Astrocyte (in vitro differentiated cells and primary cell): Measurements from ENCODE around the gene DDN. TPM values are rescaled to one million over a fixed set of nuclear protein-coding genes. Genes with fewer than 3 reads are reported as not detected.

Source experiments
- DNase-seq: peaks from one replicate; pipeline ENCODE4 v3.0.0-alpha.2; 2010; ENCODE audit warnings: low read depth
- FAIRE-seq: peaks from 2 replicates; lab custom pipeline; 2011; peaks lifted over from hg19 to GRCh38; lab: Jason Lieb, UNC
- H2AFZ ChIP-seq: 2 replicates; pipeline ENCODE4 v1.6.0; 2012; ENCODE audit warnings: low read depth, low read length, inconsistent platforms
- H3K27ac ChIP-seq: 2 replicates; pipeline ENCODE4 v1.5.1; 2011; ENCODE audit warnings: low read depth, low read length, inconsistent platforms
- H3K27me3 ChIP-seq: 2 replicates; pipeline ENCODE4 v1.6.0; 2011; ENCODE audit warnings: low read length, inconsistent platforms; ENCODE audit not compliant: insufficient read depth
- H3K36me3 ChIP-seq: 2 replicates; pipeline ENCODE4 v1.5.1; 2011; ENCODE audit warnings: low read length, inconsistent platforms; ENCODE audit not compliant: insufficient read depth
- H3K4me1 ChIP-seq: 2 replicates; pipeline ENCODE4 v1.5.1; 2011; ENCODE audit warnings: low read length, inconsistent platforms; ENCODE audit not compliant: insufficient read depth
- H3K4me2 ChIP-seq: 2 replicates; pipeline ENCODE4 v1.6.0; 2012; ENCODE audit warnings: low read length, inconsistent platforms
- H3K4me3 ChIP-seq: 2 replicates; pipeline ENCODE4 v1.5.1; 2011; ENCODE audit warnings: low read depth, mild to moderate bottlenecking, low read length, inconsistent platforms; ENCODE audit not compliant: insufficient read depth
- H3K79me2 ChIP-seq: 2 replicates; pipeline ENCODE4 v1.6.0; 2012; ENCODE audit warnings: mild to moderate bottlenecking, low read length, inconsistent platforms; ENCODE audit not compliant: insufficient read depth
- H3K9ac ChIP-seq: 2 replicates; pipeline ENCODE4 v1.6.0; 2012; ENCODE audit warnings: mild to moderate bottlenecking, low read length, inconsistent platforms
- H3K9me3 ChIP-seq: 2 replicates; pipeline ENCODE4 v1.5.1; 2012; ENCODE audit warnings: low read depth, mild to moderate bottlenecking, low read length, inconsistent platforms; ENCODE audit not compliant: insufficient read depth
- H4K20me1 ChIP-seq: 2 replicates; pipeline ENCODE4 v1.6.0; 2012; ENCODE audit warnings: low read length, inconsistent platforms; ENCODE audit not compliant: insufficient read depth
- H3K27ac Mint-ChIP-seq: one replicate; pipeline ENCODE4 v1.8.0; 2021; ENCODE audit warnings: mild to moderate bottlenecking, mixed read lengths; ENCODE audit not compliant: unreplicated experiment
- H3K27me3 Mint-ChIP-seq: one replicate; pipeline ENCODE4 v1.8.0; 2021; ENCODE audit warnings: low read depth, mixed read lengths; ENCODE audit not compliant: unreplicated experiment
- H3K36me3 Mint-ChIP-seq: one replicate; pipeline ENCODE4 v1.8.0; 2021; ENCODE audit warnings: low read depth, mixed read lengths; ENCODE audit not compliant: unreplicated experiment
- H3K4me1 Mint-ChIP-seq: one replicate; pipeline ENCODE4 v1.8.0; 2021; ENCODE audit warnings: low read depth, mixed read lengths; ENCODE audit not compliant: unreplicated experiment
- H3K4me3 Mint-ChIP-seq: one replicate; pipeline ENCODE4 v1.8.0; 2021; ENCODE audit warnings: mild to moderate bottlenecking, moderate library complexity, mixed read lengths; ENCODE audit not compliant: unreplicated experiment
- H3K9me3 Mint-ChIP-seq: one replicate; pipeline ENCODE4 v1.8.0; 2021; ENCODE audit warnings: mild to moderate bottlenecking, mixed read lengths; ENCODE audit not compliant: unreplicated experiment
- EZH2 ChIP-seq: IDR thresholded peaks from 2 replicates; pipeline ENCODE4 v1.6.1; 2012; ENCODE audit warnings: mild to moderate bottlenecking, low read length, inconsistent platforms; ENCODE audit not compliant: insufficient read depth
- total RNA-seq: library from RNA; stranded (reverse); gene quantifications from 2 replicates; pipeline ENCODE4 v1.2.1, GENCODE V29; 2021
- TF ChIP-seq, protein P1 (sequence below): IDR thresholded peaks from 2 replicates; pipeline ENCODE4 v1.5.1; 2011; ENCODE audit warnings: low read depth, mild to moderate bottlenecking, inconsistent platforms, low read length, moderate library complexity; ENCODE audit not compliant: insufficient read depth

DDN gene
- total RNA-seq, 1 donor from 2014 or later: 0.50 TPM

DNA sequence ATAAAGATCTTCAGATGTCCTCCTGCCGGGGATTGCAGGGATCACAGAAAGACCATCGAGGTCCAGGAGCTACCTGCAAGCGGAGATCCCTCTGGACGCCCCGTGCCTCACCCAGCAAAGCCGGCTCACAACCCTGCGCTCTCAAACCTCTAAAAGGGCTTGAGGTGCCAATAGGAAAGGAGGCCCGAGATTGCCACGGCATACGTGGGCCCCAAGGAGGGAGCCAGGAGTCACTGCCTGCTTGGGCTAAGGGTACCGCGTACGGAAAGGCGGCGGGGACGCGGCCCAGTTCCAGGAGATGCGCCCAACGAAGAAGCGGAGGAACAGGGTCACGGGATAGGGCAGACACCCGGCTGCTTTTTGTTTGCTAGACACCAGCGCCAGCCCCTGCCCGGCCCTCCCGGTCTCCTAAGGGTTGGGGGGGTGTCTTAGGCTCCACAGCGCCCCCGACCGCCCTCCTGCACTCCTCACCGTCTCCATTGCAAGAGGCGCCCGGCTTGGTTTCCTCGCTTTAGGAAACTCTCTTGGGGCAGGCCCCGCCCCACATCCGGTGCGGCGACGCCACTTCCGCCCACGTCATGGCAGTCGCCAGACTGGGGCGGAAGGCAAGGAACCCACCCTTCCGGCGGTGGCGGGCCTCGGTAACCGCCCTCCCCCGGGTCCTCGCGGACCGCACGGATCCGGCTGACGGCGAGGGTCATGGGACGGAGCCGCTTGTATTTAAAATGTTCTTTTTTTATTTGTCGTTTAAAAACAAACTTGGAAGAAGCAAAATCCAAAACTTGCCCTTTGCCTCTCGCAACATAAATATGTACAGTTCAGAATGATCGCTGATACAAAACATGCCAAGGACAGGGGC is 19.3 kb upstream of the DDN start, which contains the start of gene PRKAG1:
TSS of gene PRKAG1 (minus strand) at position 516 of the 859 bp plus-strand sequence. CDS start at position 480, 36 bp downstream.
- Mint-ChIP-seq H3K4me3 (peak within 1 kb of the TSS; percentile 94), H3K9me3 (no peaks in the 10 kb centered on the region), H3K27me3 (no peaks in the 10 kb centered on the region), H3K36me3 (peaks cover 11% of the 10 kb centered on the region), H3K4me1 (peaks cover 19% of the 10 kb centered on the region), H3K27ac (peak within 1 kb of the TSS; percentile 98)
- TF ChIP-seq, protein P1, sequence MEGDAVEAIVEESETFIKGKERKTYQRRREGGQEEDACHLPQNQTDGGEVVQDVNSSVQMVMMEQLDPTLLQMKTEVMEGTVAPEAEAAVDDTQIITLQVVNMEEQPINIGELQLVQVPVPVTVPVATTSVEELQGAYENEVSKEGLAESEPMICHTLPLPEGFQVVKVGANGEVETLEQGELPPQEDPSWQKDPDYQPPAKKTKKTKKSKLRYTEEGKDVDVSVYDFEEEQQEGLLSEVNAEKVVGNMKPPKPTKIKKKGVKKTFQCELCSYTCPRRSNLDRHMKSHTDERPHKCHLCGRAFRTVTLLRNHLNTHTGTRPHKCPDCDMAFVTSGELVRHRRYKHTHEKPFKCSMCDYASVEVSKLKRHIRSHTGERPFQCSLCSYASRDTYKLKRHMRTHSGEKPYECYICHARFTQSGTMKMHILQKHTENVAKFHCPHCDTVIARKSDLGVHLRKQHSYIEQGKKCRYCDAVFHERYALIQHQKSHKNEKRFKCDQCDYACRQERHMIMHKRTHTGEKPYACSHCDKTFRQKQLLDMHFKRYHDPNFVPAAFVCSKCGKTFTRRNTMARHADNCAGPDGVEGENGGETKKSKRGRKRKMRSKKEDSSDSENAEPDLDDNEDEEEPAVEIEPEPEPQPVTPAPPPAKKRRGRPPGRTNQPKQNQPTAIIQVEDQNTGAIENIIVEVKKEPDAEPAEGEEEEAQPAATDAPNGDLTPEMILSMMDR: peak; percentile 7
- TF ChIP-seq EZH2: no peak
- DNase-seq (peak; percentile 91), FAIRE-seq (no peak)
- Histone ChIP-seq H3K27me3 (no peaks in the 10 kb centered on the region), H2AFZ (peak within 1 kb of the TSS; percentile 68), H3K4me1 (peaks cover 13% of the 10 kb centered on the region), H3K9me3 (no peaks in the 10 kb centered on the region), H4K20me1 (peaks cover 14% of the 10 kb centered on the region), H3K4me3 (peak within 1 kb of the TSS; percentile 98), H3K9ac (peak within 1 kb of the TSS; percentile 98), H3K36me3 (peaks cover 16% of the 10 kb centered on the region), H3K4me2 (peak within 1 kb of the TSS; percentile 91), H3K79me2 (peaks cover 32% of the 10 kb centered on the region), H3K27ac (peak within 1 kb of the TSS; percentile 96)

DNA sequence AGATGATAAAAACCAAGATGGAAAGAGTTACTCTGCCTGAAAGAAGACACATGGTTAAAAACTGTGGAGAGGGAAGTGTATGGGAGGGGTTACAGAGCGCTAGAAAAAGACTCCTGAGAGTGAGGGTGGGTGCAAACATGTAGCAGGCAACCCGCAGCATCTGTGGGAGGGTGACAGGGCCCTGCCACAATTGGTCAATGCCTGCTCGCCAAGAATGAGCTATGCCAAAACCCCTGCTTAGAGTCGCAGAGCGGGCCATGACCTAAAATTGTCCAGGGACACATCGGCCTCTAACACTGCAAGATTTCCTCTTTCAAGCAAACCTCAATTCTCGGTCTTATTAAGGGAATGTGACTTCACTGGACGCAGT is 18.7 kb upstream of the DDN start:
- Histone ChIP-seq H3K9ac (peak overlapping the region; percentile 98), H3K4me1 (peaks cover 13% of the 10 kb centered on the region), H2AFZ (peak overlapping the region; percentile 65), H3K4me3 (peak overlapping the region; percentile 98), H3K27ac (peak overlapping the region; percentile 96), H3K79me2 (peaks cover 32% of the 10 kb centered on the region), H3K36me3 (peaks cover 12% of the 10 kb centered on the region), H3K4me2 (peak overlapping the region; percentile 91), H3K27me3 (no peaks in the 10 kb centered on the region), H3K9me3 (no peaks in the 10 kb centered on the region), H4K20me1 (peaks cover 19% of the 10 kb centered on the region)
- DNase-seq (peak; percentile 48), FAIRE-seq (no peak)
- no peaks in the 10 kb centered on the region for H3K27me3 Mint-ChIP-seq
- H3K4me3 Mint-ChIP-seq: peak overlapping the region; percentile 94
- H3K27ac Mint-ChIP-seq: peak overlapping the region; percentile 98
- TF ChIP-seq EZH2: no peak
- TF ChIP-seq, protein P1: no peak
- H3K4me1 Mint-ChIP-seq: peaks cover 19% of the 10 kb centered on the region
- H3K9me3 Mint-ChIP-seq: no peaks in the 10 kb centered on the region
- peaks cover 7% of the 10 kb centered on the region for H3K36me3 Mint-ChIP-seq
